Measurements from ENCODE around the gene AKT2. TPM values are rescaled to one million over a fixed set of nuclear protein-coding genes. Genes with fewer than 3 reads are reported as not detected.

Gene AKT2
- total RNA-seq, 1 donor from 2014 or later, result 46.4 TPM

GRCh38 chr19:40313229-40313983, 28.3 kb upstream of the AKT2 start:
- no peak for TF ChIP-seq CTCF (conservative IDR thresholded peaks at IDR 0.05; ENCODE audit: low read depth, low read length)
- no peak for DNase-seq (ENCODE audit: low read depth)
- no peak overlapping the region for H3K4me3 ChIP-seq (ENCODE audit: low read depth, low read length)

GRCh38 chr19:40312533-40312932, 27.4 kb upstream of the AKT2 start:
- no peak overlapping the region for H3K4me3 ChIP-seq (ENCODE audit: low read depth, low read length)
- no peak for DNase-seq (ENCODE audit: low read depth)
- no peak for TF ChIP-seq CTCF (conservative IDR thresholded peaks at IDR 0.05; ENCODE audit: low read depth, low read length)

- no peak overlapping the region for H3K4me3 ChIP-seq (ENCODE audit: low read depth, low read length)
- no peak for DNase-seq (ENCODE audit: low read depth)
- TF ChIP-seq CTCF (conservative IDR thresholded peaks at IDR 0.05; ENCODE audit: low read depth, low read length), result no peak
Measured at GRCh38 chr19:40309666-40310065, 24.5 kb upstream of the AKT2 start.

GRCh38 chr19:40305403-40305802, 20.3 kb upstream of the AKT2 start:
- no peak for DNase-seq (ENCODE audit: low read depth)
- TF ChIP-seq CTCF (conservative IDR thresholded peaks at IDR 0.05; ENCODE audit: low read depth, low read length), result peak; percentile 89
- H3K4me3 ChIP-seq (ENCODE audit: low read depth, low read length), result no peak overlapping the region

GRCh38 chr19:40304306-40304705, 19.2 kb upstream of the AKT2 start:
- no peak for DNase-seq (ENCODE audit: low read depth)
- no peak for TF ChIP-seq CTCF (conservative IDR thresholded peaks at IDR 0.05; ENCODE audit: low read depth, low read length)

GRCh38 chr19:40303765-40304164, 18.6 kb upstream of the AKT2 start:
- H3K4me3 ChIP-seq (ENCODE audit: low read depth, low read length), result no peak overlapping the region
- TF ChIP-seq CTCF (conservative IDR thresholded peaks at IDR 0.05; ENCODE audit: low read depth, low read length), result no peak
- DNase-seq (ENCODE audit: low read depth), result no peak

More at GRCh38 chr19:40304306-40304705, 19.2 kb upstream of the AKT2 start:
- H3K4me3 ChIP-seq (ENCODE audit: low read depth, low read length), result no peak overlapping the region

Measured in epithelial cell of proximal tubule (primary cell).